Activated CD4-positive, alpha-beta T cell treated with anti-CD3 and anti-CD28 coated beads, Interleukin-2, amount 50 U/mL, for 48 hours (primary cell): Measurements from ENCODE around the gene ARL16.

Experiments
- DNase-seq, 2 experiments: peaks; one replicate each; pipeline ENCODE4 v3.0.0-alpha.2; 2020

Gene ARL16

GRCh38 chr17:81666342-81667191, 17.0 kb downstream of the ARL16 start, which contains the start of the genes CCDC137 and OXLD1:
TSS of gene CCDC137 (plus strand) at chr17:81666737. CDS start at chr17:81666767, 30 bp downstream.
TSS of gene OXLD1 (minus strand) at chr17:81666605. CDS start at chr17:81666577, 28 bp downstream.
- peak; percentile 94 to 95 for DNase-seq

- DNase-seq = no peak
Observed at GRCh38 chr17:81666092-81666341, 17.6 kb downstream of the ARL16 start.

- peak; percentile 69 to 76 for DNase-seq
Observed at GRCh38 chr17:81665205-81666091, 18.1 kb downstream of the ARL16 start.

GRCh38 chr17:81664051-81664470, 19.5 kb downstream of the ARL16 start:
- DNase-seq = peak in 1 of 2 experiments; percentile 22

- DNase-seq = no peak
Observed at GRCh38 chr17:81662002-81662401, 21.6 kb downstream of the ARL16 start.

- DNase-seq = no peak
Observed at GRCh38 chr17:81660441-81660840, 23.2 kb downstream of the ARL16 start.

- DNase-seq = no peak
Observed at GRCh38 chr17:81659038-81659437, 24.6 kb downstream of the ARL16 start.

GRCh38 chr17:81656835-81657234, 26.8 kb downstream of the ARL16 start:
- no peak for DNase-seq

- DNase-seq = no peak
Observed at GRCh38 chr17:81656118-81656743, 27.4 kb downstream of the ARL16 start, which contains the start of gene PDE6G. TSS of gene PDE6G (minus strand) at chr17:81656542. CDS start at chr17:81653305, 3,237 bp downstream.

- DNase-seq = no peak
Observed at GRCh38 chr17:81655378-81656117, 28.0 kb downstream of the ARL16 start.

- DNase-seq = no peak
Observed at GRCh38 chr17:81652906-81653771, 30.5 kb downstream of the ARL16 start.

- DNase-seq = no peak
Observed at GRCh38 chr17:81651692-81652091, 31.9 kb downstream of the ARL16 start.

- DNase-seq = no peak
Observed at GRCh38 chr17:81650951-81651350, 32.6 kb downstream of the ARL16 start.

GRCh38 chr17:81648707-81649085, 34.9 kb downstream of the ARL16 start:
- DNase-seq = no peak

GRCh38 chr17:81648013-81648706, 35.4 kb downstream of the ARL16 start:
- DNase-seq = no peak

- no peak for DNase-seq
Observed at GRCh38 chr17:81647640-81648012, 36.0 kb downstream of the ARL16 start.

GRCh38 chr17:81646869-81647600, 36.6 kb downstream of the ARL16 start:
- no peak for DNase-seq

GRCh38 chr17:81644976-81645952, 38.3 kb downstream of the ARL16 start:
- DNase-seq = no peak

- no peak for DNase-seq
Observed at GRCh38 chr17:81644496-81644895, 39.1 kb downstream of the ARL16 start.
